Measurements from ENCODE around the gene MZT2A.
"Not testable (repeated sequence)": the region's sequence is repeated elsewhere in the genome, so short reads cannot be mapped to it uniquely, and the experiment has no call there.

DNA sequence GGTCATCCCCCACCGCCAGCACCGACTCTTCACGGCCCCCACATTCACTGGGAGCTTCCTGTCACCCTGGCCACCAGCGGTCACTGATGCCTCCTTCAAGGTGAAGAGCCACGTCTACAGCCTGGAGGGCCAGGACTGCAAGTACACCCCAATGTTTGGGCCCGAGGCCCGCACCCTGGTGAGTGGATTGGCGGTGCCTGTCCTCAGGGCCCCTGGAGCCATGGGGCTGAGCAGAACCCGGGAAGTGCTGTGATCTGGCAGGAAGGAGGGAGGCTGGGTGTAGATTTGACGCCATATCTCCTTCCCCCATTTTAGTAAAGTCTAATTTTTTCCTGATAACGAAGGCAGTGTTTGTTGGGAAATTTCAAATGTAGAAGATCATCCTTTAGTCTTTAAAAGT is 26.3 kb upstream of the MZT2A start:
- TF ChIP-seq, protein P1, sequence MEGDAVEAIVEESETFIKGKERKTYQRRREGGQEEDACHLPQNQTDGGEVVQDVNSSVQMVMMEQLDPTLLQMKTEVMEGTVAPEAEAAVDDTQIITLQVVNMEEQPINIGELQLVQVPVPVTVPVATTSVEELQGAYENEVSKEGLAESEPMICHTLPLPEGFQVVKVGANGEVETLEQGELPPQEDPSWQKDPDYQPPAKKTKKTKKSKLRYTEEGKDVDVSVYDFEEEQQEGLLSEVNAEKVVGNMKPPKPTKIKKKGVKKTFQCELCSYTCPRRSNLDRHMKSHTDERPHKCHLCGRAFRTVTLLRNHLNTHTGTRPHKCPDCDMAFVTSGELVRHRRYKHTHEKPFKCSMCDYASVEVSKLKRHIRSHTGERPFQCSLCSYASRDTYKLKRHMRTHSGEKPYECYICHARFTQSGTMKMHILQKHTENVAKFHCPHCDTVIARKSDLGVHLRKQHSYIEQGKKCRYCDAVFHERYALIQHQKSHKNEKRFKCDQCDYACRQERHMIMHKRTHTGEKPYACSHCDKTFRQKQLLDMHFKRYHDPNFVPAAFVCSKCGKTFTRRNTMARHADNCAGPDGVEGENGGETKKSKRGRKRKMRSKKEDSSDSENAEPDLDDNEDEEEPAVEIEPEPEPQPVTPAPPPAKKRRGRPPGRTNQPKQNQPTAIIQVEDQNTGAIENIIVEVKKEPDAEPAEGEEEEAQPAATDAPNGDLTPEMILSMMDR (IDR thresholded peaks at IDR 0.05; ENCODE audit: low read depth, low read length, missing input control) = not testable (repeated sequence)
- TF ChIP-seq, protein P2, sequence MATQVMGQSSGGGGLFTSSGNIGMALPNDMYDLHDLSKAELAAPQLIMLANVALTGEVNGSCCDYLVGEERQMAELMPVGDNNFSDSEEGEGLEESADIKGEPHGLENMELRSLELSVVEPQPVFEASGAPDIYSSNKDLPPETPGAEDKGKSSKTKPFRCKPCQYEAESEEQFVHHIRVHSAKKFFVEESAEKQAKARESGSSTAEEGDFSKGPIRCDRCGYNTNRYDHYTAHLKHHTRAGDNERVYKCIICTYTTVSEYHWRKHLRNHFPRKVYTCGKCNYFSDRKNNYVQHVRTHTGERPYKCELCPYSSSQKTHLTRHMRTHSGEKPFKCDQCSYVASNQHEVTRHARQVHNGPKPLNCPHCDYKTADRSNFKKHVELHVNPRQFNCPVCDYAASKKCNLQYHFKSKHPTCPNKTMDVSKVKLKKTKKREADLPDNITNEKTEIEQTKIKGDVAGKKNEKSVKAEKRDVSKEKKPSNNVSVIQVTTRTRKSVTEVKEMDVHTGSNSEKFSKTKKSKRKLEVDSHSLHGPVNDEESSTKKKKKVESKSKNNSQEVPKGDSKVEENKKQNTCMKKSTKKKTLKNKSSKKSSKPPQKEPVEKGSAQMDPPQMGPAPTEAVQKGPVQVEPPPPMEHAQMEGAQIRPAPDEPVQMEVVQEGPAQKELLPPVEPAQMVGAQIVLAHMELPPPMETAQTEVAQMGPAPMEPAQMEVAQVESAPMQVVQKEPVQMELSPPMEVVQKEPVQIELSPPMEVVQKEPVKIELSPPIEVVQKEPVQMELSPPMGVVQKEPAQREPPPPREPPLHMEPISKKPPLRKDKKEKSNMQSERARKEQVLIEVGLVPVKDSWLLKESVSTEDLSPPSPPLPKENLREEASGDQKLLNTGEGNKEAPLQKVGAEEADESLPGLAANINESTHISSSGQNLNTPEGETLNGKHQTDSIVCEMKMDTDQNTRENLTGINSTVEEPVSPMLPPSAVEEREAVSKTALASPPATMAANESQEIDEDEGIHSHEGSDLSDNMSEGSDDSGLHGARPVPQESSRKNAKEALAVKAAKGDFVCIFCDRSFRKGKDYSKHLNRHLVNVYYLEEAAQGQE (IDR thresholded peaks at IDR 0.05) = not testable (repeated sequence)
- not testable (repeated sequence) for TF ChIP-seq MAX, ATF3, HNF4G, SP1, YY1, JUND, ZBTB33 (IDR thresholded peaks at IDR 0.05)

Data from liver (tissue), 3 donors.